GDM1 (cell line): Measurements from ENCODE around the gene PTPRC.

Source experiments
- DNase-seq: peaks from one replicate; lab custom pipeline; 2025; lab: John Stamatoyannopoulos, UW

Gene PTPRC

DNA sequence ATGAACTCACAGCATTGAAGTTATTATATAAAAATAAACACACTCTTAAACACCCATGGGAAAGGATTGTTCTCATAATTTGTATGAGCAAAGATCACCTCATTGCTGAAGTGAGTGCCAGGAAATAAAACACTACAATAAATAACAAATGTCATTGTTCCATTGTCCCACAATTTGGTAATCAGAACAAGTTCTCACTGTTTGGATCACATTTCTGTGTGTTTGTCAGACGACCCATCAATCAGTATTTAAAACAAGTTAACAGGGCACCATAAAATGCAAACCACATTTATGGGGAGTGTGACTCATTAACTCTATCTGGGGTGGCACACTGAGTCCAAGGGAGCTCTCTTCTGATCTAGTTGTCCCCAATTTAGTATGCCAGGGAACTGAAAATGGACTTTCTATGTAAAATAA, 124.5 kb downstream of the PTPRC start:
- no peak for DNase-seq

DNA sequence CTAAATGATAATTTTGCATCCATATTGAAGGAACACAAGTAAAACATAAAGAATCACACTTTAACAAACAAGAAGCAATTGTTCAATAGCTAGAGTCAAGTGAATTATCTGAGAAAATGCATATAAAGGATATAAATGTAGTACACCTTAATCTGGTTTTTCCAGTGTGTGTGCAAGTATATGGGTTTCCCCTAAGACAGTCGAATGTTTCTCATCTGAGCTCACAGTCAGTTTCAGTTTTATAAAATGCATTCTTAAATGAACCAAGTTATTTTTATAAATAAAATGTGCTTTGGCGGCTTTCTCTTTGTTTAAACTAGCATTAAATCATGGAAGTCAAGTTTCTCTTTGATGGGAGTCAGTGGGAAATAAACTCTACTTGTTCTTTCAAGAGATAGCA, 125.9 kb downstream of the PTPRC start:
- DNase-seq, result no peak

GRCh38 chr1:198765416-198765815, 126.6 kb downstream of the PTPRC start:
- DNase-seq, result no peak

GRCh38 chr1:198771563-198772153, 132.8 kb downstream of the PTPRC start:
- DNase-seq, result peak; percentile 63

DNA sequence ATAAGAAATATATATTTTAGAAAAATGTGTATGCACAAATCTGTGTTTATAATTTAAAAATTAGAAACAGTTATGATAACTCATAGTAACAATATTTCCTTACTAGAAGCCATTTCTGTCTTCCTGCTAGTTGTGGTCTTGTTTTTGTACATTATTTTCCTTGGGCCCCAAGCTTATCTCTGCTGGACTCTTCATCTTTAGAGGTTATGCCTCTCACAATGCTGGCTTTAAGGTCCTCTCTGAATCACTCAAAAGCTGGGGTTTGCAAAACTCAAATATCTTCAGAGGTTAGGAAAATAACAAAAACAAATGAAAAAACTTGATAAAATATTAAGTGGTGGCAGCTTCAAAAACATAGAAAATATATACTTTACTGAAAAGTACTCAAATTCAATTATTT, 133.8 kb downstream of the PTPRC start:
- no peak for DNase-seq

GRCh38 chr1:198773030-198773429, 134.2 kb downstream of the PTPRC start:
- DNase-seq, result no peak

DNA sequence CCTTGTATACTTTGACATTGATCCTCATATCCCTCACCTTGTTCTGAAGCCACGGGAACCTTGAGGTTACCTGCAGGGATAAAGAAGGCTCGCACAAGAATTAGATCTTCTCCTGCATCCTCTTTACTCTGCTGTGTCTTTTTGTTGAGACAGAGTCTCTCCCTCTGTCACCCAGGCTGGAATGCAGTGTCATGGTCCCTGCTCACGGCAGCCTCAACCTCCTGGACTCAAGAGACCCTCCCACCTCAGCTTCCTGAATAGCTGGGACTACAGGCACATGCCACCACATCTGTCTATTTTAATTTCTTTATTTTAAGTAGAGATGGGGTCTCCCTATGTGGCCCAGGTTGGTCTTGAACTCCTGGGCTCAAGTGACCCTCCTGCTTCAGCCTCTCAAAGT, 134.7 kb downstream of the PTPRC start:
- no peak for DNase-seq

- DNase-seq, result no peak
These were observed 135.6 kb downstream of the PTPRC start for GRCh38 chr1:198774421-198774820.

DNA sequence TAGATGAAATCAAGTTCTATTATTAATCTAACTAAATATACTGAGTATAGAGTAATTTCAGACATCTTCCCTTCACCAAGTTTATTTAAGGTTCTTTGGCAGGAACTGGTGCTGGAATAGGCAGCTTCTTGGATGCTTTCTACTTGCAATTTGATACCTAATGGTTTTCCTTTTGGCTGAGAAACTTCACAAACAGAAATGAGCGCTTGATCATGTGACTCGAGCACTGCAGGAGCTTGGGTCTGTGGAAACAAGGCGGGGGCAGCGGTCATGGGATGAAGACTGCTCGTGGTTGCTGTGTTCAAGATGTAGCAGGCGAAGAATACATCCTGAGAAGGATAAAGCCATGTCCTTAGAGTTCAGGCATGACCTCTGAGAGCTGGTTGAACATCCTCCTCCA, 136.8 kb downstream of the PTPRC start:
- no peak for DNase-seq

DNA sequence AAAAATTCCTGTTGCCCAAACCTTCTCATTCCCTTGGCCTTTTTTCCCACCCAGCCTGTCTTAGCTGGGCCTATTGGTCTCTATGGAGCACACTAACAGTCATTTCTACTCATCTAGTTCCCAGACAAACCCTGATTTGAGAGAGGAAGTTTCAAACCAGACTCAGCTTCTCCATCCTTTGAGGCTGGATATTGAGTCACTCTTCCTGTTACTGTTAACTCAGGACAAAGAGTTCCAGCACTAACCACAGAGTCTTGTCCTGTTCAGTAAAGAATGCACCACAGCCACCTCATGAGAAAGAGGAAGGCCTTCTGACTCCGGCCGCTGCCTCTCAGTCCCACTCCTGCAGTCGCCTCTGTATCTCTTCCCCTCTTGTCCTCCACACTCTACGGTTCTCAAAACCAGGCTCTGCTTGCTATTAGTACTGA, 137.8 kb downstream of the PTPRC start:
- peak; percentile 90 for DNase-seq

GRCh38 chr1:198778049-198778448, 139.2 kb downstream of the PTPRC start:
- no peak for DNase-seq

DNA sequence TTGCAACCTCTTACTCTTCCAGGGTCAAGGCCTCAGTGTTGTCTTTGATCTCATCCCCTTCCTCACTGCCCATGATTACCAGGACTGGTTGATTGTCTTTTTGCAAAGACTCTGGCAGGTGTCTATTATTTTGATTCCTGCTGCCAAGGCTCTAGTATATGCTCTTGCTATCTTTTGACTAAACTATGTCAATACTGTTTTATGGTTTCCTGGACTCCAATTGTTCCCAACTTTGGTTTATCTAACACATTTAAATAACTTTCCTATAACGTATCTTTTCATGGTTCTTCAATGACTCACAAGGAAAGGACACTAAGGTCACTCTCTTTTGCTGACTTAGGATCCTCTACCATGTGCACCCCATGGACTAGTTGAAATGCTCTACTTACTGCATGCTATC, 141.5 kb downstream of the PTPRC start:
- DNase-seq, result no peak

DNA sequence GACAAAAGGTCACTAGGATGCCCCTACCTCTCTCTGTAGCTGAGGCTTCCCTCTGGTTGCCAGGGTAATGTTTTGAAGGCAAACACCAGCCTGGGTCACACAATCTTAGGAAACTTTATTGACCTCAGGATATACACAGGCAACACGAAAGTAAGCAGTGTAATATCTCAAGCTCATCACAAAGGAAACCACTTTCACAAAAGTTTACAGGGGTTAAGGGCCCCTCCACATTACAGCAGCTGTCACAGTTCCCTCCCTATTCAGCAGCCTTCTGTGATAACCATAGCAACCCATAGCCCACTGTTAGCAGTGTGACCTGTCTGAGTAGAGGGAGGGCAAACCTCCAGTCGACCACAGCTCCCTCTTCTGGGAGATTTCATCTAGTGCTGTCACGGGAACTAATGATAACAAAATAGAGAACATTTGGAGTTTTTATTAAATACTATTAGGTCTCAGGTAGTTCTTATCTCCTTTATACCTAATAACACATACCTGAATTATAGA, 149.8 kb downstream of the PTPRC start:
- peak; percentile 53 for DNase-seq

DNA sequence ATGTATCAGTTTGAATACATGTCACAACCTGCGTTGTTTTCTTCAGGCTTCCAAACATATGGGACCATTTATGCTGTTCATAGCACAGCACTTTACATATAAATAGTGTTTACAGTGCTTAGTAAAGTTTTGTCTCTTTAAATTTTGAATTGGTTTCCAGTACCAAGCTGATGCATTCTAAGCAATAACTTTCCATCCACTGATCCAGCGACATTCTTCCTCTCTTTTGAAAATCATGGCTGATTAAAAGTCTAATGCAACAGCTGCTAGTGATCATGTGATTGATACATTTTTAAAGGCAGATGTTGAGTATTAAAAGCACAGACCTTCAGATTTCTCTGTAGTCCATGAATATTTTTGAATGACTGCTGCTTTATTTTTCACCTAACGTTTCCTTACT, 154.9 kb downstream of the PTPRC start:
- DNase-seq, result no peak

GRCh38 chr1:198794498-198794897, 155.7 kb downstream of the PTPRC start:
- DNase-seq, result no peak

GRCh38 chr1:198797656-198798055, 158.8 kb downstream of the PTPRC start:
- no peak for DNase-seq

DNA sequence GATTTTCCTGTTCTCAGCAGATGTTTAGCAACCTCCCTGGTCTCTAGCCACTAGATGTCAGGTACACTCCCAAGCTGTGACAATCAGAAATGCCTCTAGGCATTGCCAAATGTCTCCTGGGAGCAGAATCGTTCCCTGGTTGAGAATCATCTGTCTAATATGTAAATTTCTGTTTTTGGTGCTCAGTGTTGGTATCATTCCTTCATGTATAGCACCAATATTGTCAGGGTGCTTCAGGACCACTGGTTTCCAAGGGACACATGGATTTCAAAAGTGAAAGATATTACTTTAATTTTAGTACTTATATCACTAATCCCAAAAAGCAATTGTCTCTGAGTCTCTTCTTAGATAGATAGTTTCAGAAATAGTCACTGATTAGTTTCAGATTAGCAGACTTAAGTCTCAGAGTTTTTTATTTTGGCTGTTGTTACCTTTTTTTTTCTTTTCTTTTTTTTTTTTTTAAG, 160.1 kb downstream of the PTPRC start:
- DNase-seq, result no peak

DNA sequence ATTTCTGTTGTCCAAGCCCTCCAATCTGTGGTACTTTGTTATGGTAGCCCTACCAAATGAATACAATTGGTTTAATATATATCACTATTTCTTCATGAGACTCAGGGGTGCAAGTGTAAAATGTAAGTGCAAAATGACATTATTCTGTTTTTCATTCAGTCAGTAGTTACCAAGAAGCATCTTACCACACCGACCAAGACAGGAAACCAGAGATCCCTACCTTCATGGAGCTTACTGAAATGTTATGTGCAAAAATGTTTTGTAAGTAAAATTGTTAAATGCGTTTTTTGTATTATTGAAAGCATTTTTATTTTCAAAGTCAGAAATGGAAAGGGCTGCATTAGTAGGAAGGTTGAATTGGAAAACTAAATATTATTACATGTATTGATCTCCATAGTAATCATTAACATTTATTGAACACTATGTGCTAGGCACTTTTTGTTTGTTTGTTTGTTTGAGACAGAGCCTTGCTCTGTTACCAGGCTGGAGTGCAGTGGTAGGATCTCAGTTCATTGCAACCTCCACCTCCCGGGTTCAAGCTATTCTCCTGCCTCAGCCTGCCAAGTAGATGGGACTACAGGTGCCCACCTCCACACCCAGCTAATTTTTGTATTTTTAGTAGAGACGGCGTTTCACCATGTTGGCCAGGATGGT, 166.8 kb downstream of the PTPRC start:
- no peak for DNase-seq

GRCh38 chr1:198806861-198807260, 168.0 kb downstream of the PTPRC start:
- no peak for DNase-seq
